Islet of Langerhans (tissue), 1 donor: ENCODE data around the gene HDAC1.
"Not testable (repeated sequence)": the region's sequence is repeated elsewhere in the genome, so short reads cannot be mapped to it uniquely, and the experiment has no call there.

ENCODE experiments used
- FAIRE-seq: peaks from one replicate; lab custom pipeline; 2011; peaks lifted over from hg19 to GRCh38; lab: Jason Lieb, UNC

Gene HDAC1

GRCh38 chr1:32349211-32349708 is 57.4 kb downstream of the HDAC1 start:
- no peak for FAIRE-seq

- FAIRE-seq = no peak
Observed at GRCh38 chr1:32350785-32351398, 59.0 kb downstream of the HDAC1 start.

- FAIRE-seq = no peak
Observed at GRCh38 chr1:32351399-32352238, 59.7 kb downstream of the HDAC1 start.

GRCh38 chr1:32352239-32352745 is 60.4 kb downstream of the HDAC1 start:
- no peak for FAIRE-seq

GRCh38 chr1:32352831-32353383 is 61.0 kb downstream of the HDAC1 start:
- no peak for FAIRE-seq

GRCh38 chr1:32353431-32353830 is 61.5 kb downstream of the HDAC1 start:
- no peak for FAIRE-seq

GRCh38 chr1:32353886-32354570 is 62.1 kb downstream of the HDAC1 start:
- FAIRE-seq = no peak

GRCh38 chr1:32355778-32356177 is 63.9 kb downstream of the HDAC1 start:
- FAIRE-seq = not testable (repeated sequence)

GRCh38 chr1:32356478-32356877 is 64.6 kb downstream of the HDAC1 start:
- FAIRE-seq = no peak

GRCh38 chr1:32357614-32358013 is 65.7 kb downstream of the HDAC1 start:
- no peak for FAIRE-seq

GRCh38 chr1:32358435-32358834 is 66.6 kb downstream of the HDAC1 start:
- no peak for FAIRE-seq

GRCh38 chr1:32361308-32361673 is 69.4 kb downstream of the HDAC1 start:
- FAIRE-seq = no peak

- no peak for FAIRE-seq
Observed at GRCh38 chr1:32361674-32362473, 70.0 kb downstream of the HDAC1 start.

- no peak for FAIRE-seq
Observed at GRCh38 chr1:32362474-32363313, 70.8 kb downstream of the HDAC1 start, which contains the start of the genes FAM229A and TSSK3. FAM229A (minus strand) TSS chr1:32362485; CDS start chr1:32362091, 394 bp downstream. TSSK3 (plus strand) TSS chr1:32362539; CDS start chr1:32362702, 163 bp downstream.

GRCh38 chr1:32363713-32364112 is 71.8 kb downstream of the HDAC1 start:
- FAIRE-seq = no peak

GRCh38 chr1:32364836-32365235 is 73.0 kb downstream of the HDAC1 start:
- FAIRE-seq = no peak

GRCh38 chr1:32365445-32365844 is 73.6 kb downstream of the HDAC1 start:
- FAIRE-seq = no peak

GRCh38 chr1:32367912-32368635 is 76.2 kb downstream of the HDAC1 start:
- no peak for FAIRE-seq

GRCh38 chr1:32372149-32372756 is 80.4 kb downstream of the HDAC1 start:
- no peak for FAIRE-seq
